HepG2 (cell line): ENCODE results near the gene QKI. TPM values are rescaled to one million over a fixed set of nuclear protein-coding genes. Genes with fewer than 3 reads are reported as not detected.

ENCODE experiments used
- ATAC-seq: fragments of 200-7000 bp; cut with Tn5 transposase; 3 replicates; pipeline ENCODE4 v1.9.1; 2020; ENCODE audit warnings: mild to moderate bottlenecking, moderate library complexity
- BruUV-seq: library from RNA; stranded (reverse); fragments of 400-500 nt; replicated peaks from 2 replicates; lab custom pipeline; 2021; lab: Mats Ljungman, UMichigan
- CTCF ChIA-PET: fragments of 300-600 bp; formaldehyde crosslinking; extraction: SDS; loops from one replicate; lab custom pipeline; 2021; ENCODE audit warnings: low total read pairs, inconsistent platforms, low intra/inter-chr PET ratio; lab: Yijun Ruan, JAX
- POLR2A ChIA-PET: fragments of 350-600 bp; sonication (Branson Sonifier 250); formaldehyde crosslinking; loops from one replicate; lab custom pipeline; 2020; ENCODE audit warnings: antibody characterized with exemption, inconsistent platforms; lab: Yijun Ruan, JAX
- DNase-seq: peaks from one replicate; pipeline ENCODE4 v3.0.0-alpha.2; 2015; ENCODE audit warnings: low spot score
- FAIRE-seq: peaks from 3 replicates; lab custom pipeline; 2011; peaks lifted over from hg19 to GRCh38; lab: Jason Lieb, UNC
- H2AFZ ChIP-seq: one replicate; pipeline ENCODE4 v1.6.1; 2011; ENCODE audit warnings: low read length, inconsistent platforms
- H3K27ac ChIP-seq: fragments of 300-600 bp; 3 replicates; pipeline ENCODE4 v1.8.0; 2011; ENCODE audit warnings: mixed run types, mild to moderate bottlenecking, mixed read lengths, low read length, inconsistent platforms; ENCODE audit not compliant: insufficient read depth; ENCODE audit errors: extremely low read length
- H3K27me3 ChIP-seq, 2 experiments: fragments of 200-600 bp in 1 of 2; 2 replicates in 1 of 2; 3 replicates in 1 of 2; pipeline versions ENCODE4 v1.6.0 to v1.8.0; 2011; ENCODE audit warnings: low read length in 2 of 2, mild to moderate bottlenecking in 2 of 2, moderate library complexity in 2 of 2, inconsistent platforms in 1 of 2; ENCODE audit not compliant: insufficient read depth in 2 of 2, control insufficient read depth in 1 of 2
- H3K36me3 ChIP-seq, 2 experiments: fragments of 200-600 bp in 1 of 2; replicated peaks in 1 of 2; 2 replicates in 1 of 2; 3 replicates in 1 of 2; pipeline versions ENCODE4 v1.5.1 to v1.8.0; 2011; ENCODE audit warnings: low read length in 2 of 2, inconsistent platforms in 1 of 2; ENCODE audit not compliant: insufficient read depth in 2 of 2, control insufficient read depth in 1 of 2
- H3K4me1 ChIP-seq: 2 replicates; pipeline ENCODE4 v1.5.1; 2012; ENCODE audit warnings: low read length, inconsistent platforms; ENCODE audit not compliant: insufficient read depth
- H3K4me2 ChIP-seq: 2 replicates; pipeline ENCODE4 v1.6.0; 2011; ENCODE audit warnings: low read depth, low read length, inconsistent platforms
- H3K4me3 ChIP-seq, 3 experiments: fragments of 200-600 bp in 1 of 3; sonication (generic), shearing (Covaris generic) in 1 of 3; replicated peaks in 1 of 3; 2 replicates each; pipeline ENCODE4 v1.5.1; 2011 to 2016; ENCODE audit warnings: low read length in 3 of 3, inconsistent platforms in 2 of 3, low read depth in 2 of 3, mild to moderate bottlenecking in 2 of 3, control low read depth in 1 of 3, mixed read lengths in 1 of 3; ENCODE audit not compliant: insufficient read depth in 1 of 3
- H3K79me2 ChIP-seq: one replicate; pipeline ENCODE4 v1.6.1; 2011; ENCODE audit warnings: low read length, inconsistent platforms; ENCODE audit not compliant: insufficient read depth
- H3K9ac ChIP-seq: 2 replicates; pipeline ENCODE4 v1.6.0; 2011; ENCODE audit warnings: mild to moderate bottlenecking, low read depth, low read length, inconsistent platforms; ENCODE audit not compliant: insufficient read depth
- H3K9me3 ChIP-seq: 2 replicates; pipeline ENCODE4 v1.5.1; 2012; ENCODE audit warnings: mild to moderate bottlenecking, low read length
- H4K20me1 ChIP-seq: 2 replicates; pipeline ENCODE4 v1.6.0; 2011; ENCODE audit warnings: inconsistent platforms, mild to moderate bottlenecking, low read length, moderate library complexity; ENCODE audit not compliant: insufficient read depth
- DNMT1 ChIP-seq: sonication (generic); formaldehyde crosslinking; IDR thresholded peaks from 2 replicates; pipeline ENCODE4 v1.5.1; 2020; ENCODE audit warnings: mild to moderate bottlenecking, missing genetic modification reagents
- HINFP ChIP-seq: sonication (generic); formaldehyde crosslinking; IDR thresholded peaks from 2 replicates; pipeline ENCODE4 v1.4.0; 2020; ENCODE audit warnings: low read depth, mild to moderate bottlenecking, missing genetic modification reagents
- MAFF ChIP-seq: IDR thresholded peaks from 2 replicates; pipeline ENCODE4 v1.6.1; 2011; ENCODE audit warnings: low read depth, low read length, improper control_type of control experiment
- RXRB ChIP-seq: IDR thresholded peaks from 2 replicates; pipeline ENCODE4 v1.6.1; 2016; ENCODE audit warnings: borderline replicate concordance, missing genetic modification reagents, missing compliant biosample characterization
- SSRP1 ChIP-seq: IDR thresholded peaks from 2 replicates; pipeline ENCODE4 v1.6.1; 2016; ENCODE audit warnings: control low read depth
- TFAP4 ChIP-seq: sonication (generic); IDR thresholded peaks from 2 replicates; pipeline ENCODE4 v1.6.1; 2016; ENCODE audit warnings: low read depth, borderline replicate concordance
- ZBTB21 ChIP-seq: sonication (generic); formaldehyde crosslinking; IDR thresholded peaks from 2 replicates; pipeline ENCODE4 v1.4.0; 2020; ENCODE audit warnings: missing genetic modification reagents
- ZNF276 ChIP-seq: sonication (generic); formaldehyde crosslinking; IDR thresholded peaks from 2 replicates; pipeline ENCODE4 v1.4.0; 2020; ENCODE audit warnings: mild to moderate bottlenecking, low read depth, missing genetic modification reagents
- ZNF672 ChIP-seq: sonication (generic); formaldehyde crosslinking; IDR thresholded peaks from 2 replicates; pipeline ENCODE4 v1.8.1; 2022; ENCODE audit warnings: missing genetic modification reagents
- ZNF780A ChIP-seq: sonication (generic); formaldehyde crosslinking; IDR thresholded peaks from 2 replicates; pipeline ENCODE4 v1.8.0; 2022; ENCODE audit warnings: mild to moderate bottlenecking, missing genetic modification reagents, moderate library complexity
- WGBS: methylation state at CpG from one replicate; pipeline ENCODE4 v1.1.6; 2017; ENCODE audit warnings: low lambda C conversion rate; 5-methylcytosine and 5-hydroxymethylcytosine counted together
- in situ Hi-C: cut with HindIII; loops from 2 replicates; pipeline ENCODE4 v1.10.0; 2017; ENCODE audit warnings: low pct_unique_long_range_greater_than_20kb; ENCODE audit not compliant: extremely low pct_ligation_motif_present
- intact Hi-C: fragments of 100-400 bp; cut with micrococcal nuclease; formaldehyde crosslinking; loops from one replicate; pipeline ENCODE4 v1.10.0; 2022; ENCODE audit not compliant: unreplicated experiment
- polyA plus RNA-seq, 8 experiments: library from polyadenylated mRNA; depleted of rRNA in 3 of 8; stranded (reverse) in 7 of 8; unstranded in 1 of 8; fragments of >200 nt; fragmentation: Illumina TruSeq in 4 of 8; extraction: Trizol in 4 of 8; gene quantifications; 2 replicates each; pipeline versions ENCODE4 v1.2.1 to v1.2.3, GENCODE V29; 2011 to 2016; ENCODE audit warnings: low read depth in 4 of 8, missing spikeins in 1 of 8, mixed read lengths in 1 of 8; ENCODE audit not compliant: insufficient read depth in 1 of 8
- total RNA-seq, 5 experiments: library from RNA; depleted of rRNA; stranded (reverse); fragments of >200 nt; fragmentation: Illumina TruSeq; extraction: Trizol; gene quantifications; 2 replicates each; pipeline ENCODE4 v1.2.3, GENCODE V29; 2016; ENCODE audit warnings: low read depth in 1 of 5
- TF ChIP-seq, protein P1 (sequence below): sonication (generic); formaldehyde crosslinking; IDR thresholded peaks from 2 replicates; pipeline ENCODE4 v1.4.0; 2020; ENCODE audit warnings: missing genetic modification reagents
- TF ChIP-seq, protein P2 (sequence below), 2 experiments: sonication (generic) in 1 of 2; formaldehyde crosslinking in 1 of 2; IDR thresholded peaks; 2 replicates each; pipeline versions ENCODE4 v1.4.0 to v1.6.1; 2016 to 2020; ENCODE audit warnings: borderline replicate concordance in 1 of 2, low read depth in 1 of 2, mild to moderate bottlenecking in 1 of 2, missing genetic modification reagents in 1 of 2

QKI gene
- total and polyA plus RNA-seq, 2 of the 13 experiments (the other 11 are each of a cell fraction or from before 2014, with no cell fraction given) = 136 to 137 TPM

DNA sequence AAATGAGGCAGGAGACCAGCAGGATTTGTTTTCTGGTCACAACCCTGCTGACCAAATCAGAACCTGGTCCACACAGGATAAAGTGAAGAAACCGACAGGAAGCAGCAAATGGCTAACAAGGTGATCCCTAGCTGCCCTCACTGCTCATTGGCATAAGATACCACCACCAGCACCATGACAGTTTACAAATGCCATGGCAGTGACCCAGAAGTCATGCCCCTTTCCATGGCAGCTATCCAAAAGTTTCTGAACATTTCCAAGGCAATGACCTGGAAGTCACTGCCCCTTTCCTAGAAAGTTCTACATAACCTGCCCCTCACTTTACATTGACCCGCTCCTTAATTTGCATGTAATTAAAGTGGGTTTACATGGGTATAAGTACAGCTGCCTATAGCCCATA is 185.2 kb downstream of the QKI start:
- POLR2A ChIA-PET = no interaction called here
- no peak overlapping the region for H3K9ac ChIP-seq
- TF ChIP-seq ZBTB21 (no peak), ZNF780A (no peak), DNMT1 (no peak), MAFF (no peak), HINFP (CRISPR knock-in tag) (no peak), ZNF672 (no peak), TFAP4 (no peak), ZNF276 (CRISPR knock-in tag) (no peak), SSRP1 (CRISPR knock-in tag) (no peak), RXRB (CRISPR knock-in tag) (no peak)
- TF ChIP-seq, protein P1, sequence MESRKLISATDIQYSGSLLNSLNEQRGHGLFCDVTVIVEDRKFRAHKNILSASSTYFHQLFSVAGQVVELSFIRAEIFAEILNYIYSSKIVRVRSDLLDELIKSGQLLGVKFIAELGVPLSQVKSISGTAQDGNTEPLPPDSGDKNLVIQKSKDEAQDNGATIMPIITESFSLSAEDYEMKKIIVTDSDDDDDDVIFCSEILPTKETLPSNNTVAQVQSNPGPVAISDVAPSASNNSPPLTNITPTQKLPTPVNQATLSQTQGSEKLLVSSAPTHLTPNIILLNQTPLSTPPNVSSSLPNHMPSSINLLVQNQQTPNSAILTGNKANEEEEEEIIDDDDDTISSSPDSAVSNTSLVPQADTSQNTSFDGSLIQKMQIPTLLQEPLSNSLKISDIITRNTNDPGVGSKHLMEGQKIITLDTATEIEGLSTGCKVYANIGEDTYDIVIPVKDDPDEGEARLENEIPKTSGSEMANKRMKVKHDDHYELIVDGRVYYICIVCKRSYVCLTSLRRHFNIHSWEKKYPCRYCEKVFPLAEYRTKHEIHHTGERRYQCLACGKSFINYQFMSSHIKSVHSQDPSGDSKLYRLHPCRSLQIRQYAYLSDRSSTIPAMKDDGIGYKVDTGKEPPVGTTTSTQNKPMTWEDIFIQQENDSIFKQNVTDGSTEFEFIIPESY (CRISPR knock-in tag) = no peak
- TF ChIP-seq, protein P2, sequence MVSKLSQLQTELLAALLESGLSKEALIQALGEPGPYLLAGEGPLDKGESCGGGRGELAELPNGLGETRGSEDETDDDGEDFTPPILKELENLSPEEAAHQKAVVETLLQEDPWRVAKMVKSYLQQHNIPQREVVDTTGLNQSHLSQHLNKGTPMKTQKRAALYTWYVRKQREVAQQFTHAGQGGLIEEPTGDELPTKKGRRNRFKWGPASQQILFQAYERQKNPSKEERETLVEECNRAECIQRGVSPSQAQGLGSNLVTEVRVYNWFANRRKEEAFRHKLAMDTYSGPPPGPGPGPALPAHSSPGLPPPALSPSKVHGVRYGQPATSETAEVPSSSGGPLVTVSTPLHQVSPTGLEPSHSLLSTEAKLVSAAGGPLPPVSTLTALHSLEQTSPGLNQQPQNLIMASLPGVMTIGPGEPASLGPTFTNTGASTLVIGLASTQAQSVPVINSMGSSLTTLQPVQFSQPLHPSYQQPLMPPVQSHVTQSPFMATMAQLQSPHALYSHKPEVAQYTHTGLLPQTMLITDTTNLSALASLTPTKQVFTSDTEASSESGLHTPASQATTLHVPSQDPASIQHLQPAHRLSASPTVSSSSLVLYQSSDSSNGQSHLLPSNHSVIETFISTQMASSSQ (IDR thresholded peaks at IDR 0.05; ENCODE audit: low read depth) = no peak
- TF ChIP-seq, protein P2 (CRISPR knock-in tag; IDR thresholded peaks at IDR 0.05; ENCODE audit: borderline replicate concordance) = no peak
- no peaks in the 10 kb centered on the region for H3K79me2 ChIP-seq
- 50% methylated on average over 2 of the region's 2 CpGs for WGBS
- no TSS peak for BruUV-seq
- H4K20me1 ChIP-seq = no peaks in the 10 kb centered on the region
- no peaks in the 10 kb centered on the region for H3K36me3 ChIP-seq
- H3K4me2 ChIP-seq = no peak overlapping the region
- no peak overlapping the region for H3K4me3 ChIP-seq
- DNase-seq = no peak
- no peak overlapping the region for H2AFZ ChIP-seq
- 0 out of 5 replicates have a peak, but pooled peaks cover 0 to 4% of the 10 kb centered on the region in 2 experiments for H3K27me3 ChIP-seq
- in situ Hi-C loops = no loop called here
- H3K27ac ChIP-seq = no peak overlapping the region
- intact Hi-C loops = no loop called here
- ATAC-seq = no peak
- peaks cover 7% of the 10 kb centered on the region for H3K4me1 ChIP-seq
- CTCF ChIA-PET = no interaction called here
- H3K9me3 ChIP-seq = no peaks in the 10 kb centered on the region
- no peak for FAIRE-seq
